ENCODE data around the gene RPAP2.
"Not testable (repeated sequence)": the region's sequence is repeated elsewhere in the genome, so short reads cannot be mapped to it uniquely, and the experiment has no call there.

RPAP2 gene

DNA sequence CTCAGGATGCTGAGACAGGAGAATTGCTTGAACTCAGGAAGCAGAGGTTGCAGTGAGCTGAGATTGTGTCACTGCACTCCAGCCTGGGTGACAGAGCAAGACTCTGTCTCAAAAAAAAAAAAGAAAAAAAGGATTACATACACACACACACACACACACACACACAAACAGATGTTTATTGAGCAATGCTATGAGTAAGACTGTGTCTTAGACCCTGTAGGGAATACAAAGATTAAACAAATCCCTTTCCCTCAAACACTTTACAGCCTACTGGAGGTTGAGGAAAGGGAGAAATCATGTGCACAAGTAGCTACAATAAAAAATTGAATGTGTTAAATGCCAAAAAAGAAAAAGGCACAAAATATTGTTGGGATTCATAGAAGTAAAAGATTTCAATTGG is 58.1 kb downstream of the RPAP2 start:
- H3K4me3 ChIP-seq (replicated peaks; ENCODE audit: low read depth, low read length), result no peak overlapping the region
- TF ChIP-seq, protein P1, sequence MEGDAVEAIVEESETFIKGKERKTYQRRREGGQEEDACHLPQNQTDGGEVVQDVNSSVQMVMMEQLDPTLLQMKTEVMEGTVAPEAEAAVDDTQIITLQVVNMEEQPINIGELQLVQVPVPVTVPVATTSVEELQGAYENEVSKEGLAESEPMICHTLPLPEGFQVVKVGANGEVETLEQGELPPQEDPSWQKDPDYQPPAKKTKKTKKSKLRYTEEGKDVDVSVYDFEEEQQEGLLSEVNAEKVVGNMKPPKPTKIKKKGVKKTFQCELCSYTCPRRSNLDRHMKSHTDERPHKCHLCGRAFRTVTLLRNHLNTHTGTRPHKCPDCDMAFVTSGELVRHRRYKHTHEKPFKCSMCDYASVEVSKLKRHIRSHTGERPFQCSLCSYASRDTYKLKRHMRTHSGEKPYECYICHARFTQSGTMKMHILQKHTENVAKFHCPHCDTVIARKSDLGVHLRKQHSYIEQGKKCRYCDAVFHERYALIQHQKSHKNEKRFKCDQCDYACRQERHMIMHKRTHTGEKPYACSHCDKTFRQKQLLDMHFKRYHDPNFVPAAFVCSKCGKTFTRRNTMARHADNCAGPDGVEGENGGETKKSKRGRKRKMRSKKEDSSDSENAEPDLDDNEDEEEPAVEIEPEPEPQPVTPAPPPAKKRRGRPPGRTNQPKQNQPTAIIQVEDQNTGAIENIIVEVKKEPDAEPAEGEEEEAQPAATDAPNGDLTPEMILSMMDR (IDR thresholded peaks at IDR 0.05; ENCODE audit: low read depth, low read length, missing control alignments), result no peak
- DNase-seq (ENCODE audit: extremely low read depth, low read depth), result peak; percentile 7

DNA sequence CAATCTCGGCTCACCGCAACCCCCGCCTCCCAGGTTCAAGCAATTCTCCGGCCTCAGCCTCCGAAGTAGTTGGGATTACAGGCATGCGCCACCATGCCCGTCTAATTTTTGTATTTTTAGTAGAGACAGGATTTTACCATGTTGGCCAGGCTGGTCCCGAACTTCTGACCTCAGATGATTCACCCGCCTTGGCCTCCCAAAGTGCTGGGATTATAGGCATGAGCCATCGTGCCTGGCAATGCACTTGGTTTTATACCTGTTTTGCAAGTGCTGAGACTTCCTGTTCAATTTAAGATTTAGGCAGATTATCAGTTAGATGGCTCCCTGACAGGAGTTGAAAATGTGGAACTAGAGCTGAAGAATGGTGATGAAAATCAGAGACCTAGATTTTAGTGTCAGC is 60.5 kb downstream of the RPAP2 start:
- not testable (repeated sequence) for DNase-seq (ENCODE audit: extremely low read depth, low read depth); H3K4me3 ChIP-seq (replicated peaks; ENCODE audit: low read depth, low read length)

DNA sequence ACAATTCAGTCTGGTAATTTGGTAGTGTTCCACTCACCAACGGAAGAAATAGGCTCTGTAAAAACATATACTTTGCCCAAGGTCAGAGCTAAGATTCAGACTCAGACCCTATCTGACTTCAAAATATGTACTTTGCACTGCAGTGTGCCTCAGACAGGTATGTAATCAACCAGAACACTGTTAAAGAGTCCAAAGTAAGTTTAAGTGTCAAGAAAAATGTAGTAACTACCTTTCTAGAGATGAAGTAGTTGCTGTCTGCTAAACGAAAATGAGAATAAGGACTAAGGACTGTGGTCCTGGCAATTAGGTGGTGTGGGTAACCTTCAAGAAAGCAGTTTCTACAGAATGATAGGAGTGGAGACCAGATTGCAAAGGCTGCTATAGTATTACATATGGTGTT is 61.1 kb downstream of the RPAP2 start:
- H3K4me3 ChIP-seq (replicated peaks; ENCODE audit: low read depth, low read length), result no peak overlapping the region
- TF ChIP-seq, protein P1 (IDR thresholded peaks at IDR 0.05; ENCODE audit: low read depth, low read length, missing control alignments), result no peak
- no peak for DNase-seq (ENCODE audit: extremely low read depth, low read depth)

DNA sequence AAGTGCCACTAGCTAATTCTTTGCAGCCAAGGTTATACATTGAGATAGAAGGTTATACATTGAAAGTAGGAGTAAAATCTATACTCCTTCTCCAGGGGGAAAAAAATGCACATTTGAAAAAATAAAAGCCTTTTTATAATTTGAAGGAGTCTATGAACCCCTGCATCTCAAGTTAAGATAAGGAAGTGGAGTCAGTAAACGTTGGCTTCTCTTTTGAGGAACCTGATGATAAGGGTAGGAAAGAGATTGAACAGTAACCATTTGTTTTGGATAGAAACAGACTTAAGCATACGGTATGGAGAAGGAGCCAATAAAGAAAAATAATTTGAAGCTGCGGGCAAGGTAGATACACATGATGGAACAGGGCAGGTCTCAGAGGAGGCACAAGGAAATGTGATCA is 64.1 kb downstream of the RPAP2 start:
- H3K4me3 ChIP-seq (replicated peaks; ENCODE audit: low read depth, low read length), result no peak overlapping the region
- TF ChIP-seq, protein P1 (IDR thresholded peaks at IDR 0.05; ENCODE audit: low read depth, low read length, missing control alignments), result no peak
- DNase-seq (ENCODE audit: extremely low read depth, low read depth), result no peak

DNA sequence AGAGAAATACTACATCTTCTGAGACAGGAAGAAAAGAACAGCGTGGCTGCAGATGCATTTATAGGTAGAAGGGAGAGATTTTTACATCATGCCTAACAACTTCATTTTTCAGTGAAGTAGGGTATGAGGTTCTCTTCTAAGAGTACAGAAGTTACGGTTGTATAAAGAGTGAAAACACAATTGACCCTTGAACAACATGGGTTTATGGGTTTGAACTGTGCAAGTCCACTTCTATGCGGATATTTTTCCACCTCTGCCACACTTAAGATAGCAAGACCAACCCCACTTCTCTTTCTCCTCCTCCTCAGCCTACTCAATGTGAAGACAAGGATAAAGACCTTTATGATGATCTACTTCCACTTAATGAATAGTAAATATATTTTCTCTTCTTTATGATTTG is 64.5 kb downstream of the RPAP2 start:
- no peak overlapping the region for H3K4me3 ChIP-seq (replicated peaks; ENCODE audit: low read depth, low read length)
- TF ChIP-seq, protein P1 (IDR thresholded peaks at IDR 0.05; ENCODE audit: low read depth, low read length, missing control alignments), result no peak
- DNase-seq (ENCODE audit: extremely low read depth, low read depth), result no peak

DNA sequence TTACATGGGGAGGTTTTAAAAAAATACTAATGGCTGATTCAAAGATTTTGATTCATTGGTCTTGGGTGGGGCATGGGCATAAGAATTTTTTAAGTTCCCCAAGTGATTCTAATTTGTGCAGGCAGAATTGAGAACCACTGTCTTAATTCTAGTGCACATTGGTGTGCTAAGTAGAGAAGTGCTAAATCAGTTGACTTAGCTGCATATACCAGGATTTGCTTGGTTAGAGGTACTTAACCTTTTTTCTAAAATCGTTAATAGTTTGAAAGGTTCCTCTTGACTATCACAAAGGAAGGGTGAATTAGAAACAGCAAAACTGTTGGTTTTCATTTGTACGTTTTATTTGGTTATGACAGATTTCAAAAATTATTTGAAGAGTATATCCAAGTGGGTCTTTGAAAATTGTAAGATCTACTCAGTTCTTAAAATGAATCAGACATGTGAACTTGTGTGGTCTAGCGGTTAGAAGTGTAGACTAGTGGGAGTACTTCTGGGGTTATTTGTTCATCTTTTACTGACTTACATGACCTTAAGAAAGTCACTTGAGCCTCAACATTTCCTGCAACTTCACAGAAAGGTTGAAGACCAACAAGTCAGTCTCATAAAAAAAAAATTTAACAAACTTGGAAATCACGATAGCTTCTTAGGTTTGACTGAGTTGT is 66.7 kb downstream of the RPAP2 start:
- no peak overlapping the region for H3K4me3 ChIP-seq (replicated peaks; ENCODE audit: low read depth, low read length)
- DNase-seq (ENCODE audit: extremely low read depth, low read depth), result no peak
- TF ChIP-seq, protein P1 (IDR thresholded peaks at IDR 0.05; ENCODE audit: low read depth, low read length, missing control alignments), result no peak

DNA sequence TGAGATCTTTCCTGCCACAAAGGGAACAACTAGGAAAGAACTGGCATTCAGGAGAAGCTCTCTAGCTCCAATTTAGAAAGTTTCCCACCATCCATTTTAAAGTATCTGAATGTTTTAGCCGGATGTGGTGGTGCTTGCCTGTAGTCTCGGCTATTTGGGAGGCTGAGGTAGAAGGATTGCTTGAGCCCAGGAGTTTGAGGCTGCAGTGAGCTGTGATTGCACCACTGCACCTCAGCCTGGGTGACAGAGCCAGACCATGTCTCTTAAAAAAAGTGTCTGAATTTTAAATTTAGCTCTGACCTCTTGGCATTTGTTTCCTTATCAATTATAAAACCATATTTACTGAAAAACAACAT is 67.2 kb downstream of the RPAP2 start:
- H3K4me3 ChIP-seq (replicated peaks; ENCODE audit: low read depth, low read length), result no peak overlapping the region
- no peak for DNase-seq (ENCODE audit: extremely low read depth, low read depth)
- TF ChIP-seq, protein P1 (IDR thresholded peaks at IDR 0.05; ENCODE audit: low read depth, low read length, missing control alignments), result no peak
